Measurements from ENCODE around the gene PARVB. TPM values are rescaled to one million over a fixed set of nuclear protein-coding genes. Genes with fewer than 3 reads are reported as not detected.

The PARVB gene
- total RNA-seq, 2 donors from 2014 or later = 7.3 to 9.2 TPM

DNA sequence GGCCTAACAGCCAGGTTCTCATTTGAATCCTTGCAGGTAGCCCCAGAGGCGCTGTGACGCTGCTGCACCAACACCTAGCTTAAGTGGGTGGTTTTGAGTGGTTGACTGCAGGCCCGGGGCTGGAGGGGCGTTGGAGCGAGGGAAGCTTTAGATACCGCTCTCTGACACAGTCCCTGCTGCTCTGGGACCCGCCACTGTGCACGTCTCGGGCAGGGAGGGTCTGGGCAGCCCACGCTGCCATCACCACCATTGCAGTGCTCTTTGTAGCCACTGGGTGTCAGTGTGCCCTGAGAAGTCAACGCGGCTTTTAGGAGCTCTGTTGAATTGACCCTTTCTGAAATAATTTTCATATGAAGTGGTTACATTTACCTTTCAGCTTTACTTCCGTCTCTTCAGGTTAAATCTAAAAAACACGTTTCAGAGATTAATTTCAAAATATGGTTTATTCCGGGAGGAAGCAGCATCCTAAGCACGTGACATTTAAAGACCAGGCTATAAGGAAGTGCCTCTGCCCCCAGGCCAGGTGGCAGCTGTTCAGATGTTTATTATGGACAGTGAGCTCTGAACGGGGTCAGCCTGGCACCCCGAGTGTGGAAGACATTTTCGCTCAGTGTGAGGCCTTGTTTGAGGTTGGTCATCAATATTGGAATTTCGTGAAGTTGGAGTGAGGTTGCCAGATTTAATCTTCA is 30.9 kb upstream of the PARVB start:
- no peak for TF ChIP-seq POLR2A (IDR thresholded peaks at IDR 0.05)
- TF ChIP-seq, protein P1, sequence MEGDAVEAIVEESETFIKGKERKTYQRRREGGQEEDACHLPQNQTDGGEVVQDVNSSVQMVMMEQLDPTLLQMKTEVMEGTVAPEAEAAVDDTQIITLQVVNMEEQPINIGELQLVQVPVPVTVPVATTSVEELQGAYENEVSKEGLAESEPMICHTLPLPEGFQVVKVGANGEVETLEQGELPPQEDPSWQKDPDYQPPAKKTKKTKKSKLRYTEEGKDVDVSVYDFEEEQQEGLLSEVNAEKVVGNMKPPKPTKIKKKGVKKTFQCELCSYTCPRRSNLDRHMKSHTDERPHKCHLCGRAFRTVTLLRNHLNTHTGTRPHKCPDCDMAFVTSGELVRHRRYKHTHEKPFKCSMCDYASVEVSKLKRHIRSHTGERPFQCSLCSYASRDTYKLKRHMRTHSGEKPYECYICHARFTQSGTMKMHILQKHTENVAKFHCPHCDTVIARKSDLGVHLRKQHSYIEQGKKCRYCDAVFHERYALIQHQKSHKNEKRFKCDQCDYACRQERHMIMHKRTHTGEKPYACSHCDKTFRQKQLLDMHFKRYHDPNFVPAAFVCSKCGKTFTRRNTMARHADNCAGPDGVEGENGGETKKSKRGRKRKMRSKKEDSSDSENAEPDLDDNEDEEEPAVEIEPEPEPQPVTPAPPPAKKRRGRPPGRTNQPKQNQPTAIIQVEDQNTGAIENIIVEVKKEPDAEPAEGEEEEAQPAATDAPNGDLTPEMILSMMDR (IDR thresholded peaks at IDR 0.05) = peak; percentile 65 to 94 (median 76)
- Histone ChIP-seq H3K4me1 (no peaks in the 10 kb centered on the region), H3K27ac (no peak overlapping the region), H3K27me3 (no peaks in the 10 kb centered on the region), H3K9me3 (no peaks in the 10 kb centered on the region), H3K4me3 (no peak overlapping the region), H3K36me3 (replicated peaks in 1 of 2; ENCODE audit: insufficient read depth in 1 of 2, low read depth in 2 of 2) (peaks cover 0 to 16% of the 10 kb centered on the region in 2 donors)
- DNase-seq = peak; percentile 26 to 62 (median 42)
- intact Hi-C loops (cut with DNase I) = loop anchor here (5.0 kb wide), 1 partner anchor 634 kb away; no protein-coding TSS in a partner anchor
- ATAC-seq = peak; percentile 58
- WGBS, 2 donors = 40 to 46% methylated on average over 19 to 20 of the region's 20 CpGs

DNA sequence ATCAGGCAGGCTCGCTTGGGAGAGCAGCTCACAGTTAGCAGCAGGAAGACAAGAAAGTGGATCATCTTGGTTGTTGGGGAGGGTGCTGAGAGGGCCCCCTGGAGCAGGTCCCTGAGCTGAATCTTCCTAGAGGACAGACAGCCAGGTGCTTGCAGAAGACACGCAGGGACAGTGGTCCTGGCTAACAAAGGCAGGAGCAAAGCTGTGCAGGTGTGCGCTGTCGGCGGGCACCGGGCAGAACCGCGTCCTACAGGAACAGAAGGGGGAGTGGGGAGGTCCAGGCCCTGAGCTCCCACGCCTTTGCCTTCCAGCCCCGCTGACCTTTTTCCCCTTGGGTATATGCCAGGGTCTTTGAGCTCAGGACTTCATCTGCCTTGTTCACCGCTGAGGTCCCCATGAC is 30.1 kb upstream of the PARVB start:
- intact Hi-C loops (cut with DNase I) = loop anchor here (5.0 kb wide), 1 partner anchor 633 kb away; no protein-coding TSS in a partner anchor
- no peaks in the 10 kb centered on the region for H3K9me3 ChIP-seq
- TF ChIP-seq POLR2A (IDR thresholded peaks at IDR 0.05) = no peak
- TF ChIP-seq, protein P1 (IDR thresholded peaks at IDR 0.05) = no peak
- no peak overlapping the region for H3K4me3 ChIP-seq
- peaks cover 0 to 16% of the 10 kb centered on the region in 2 donors for H3K36me3 ChIP-seq (replicated peaks in 1 of 2; ENCODE audit: insufficient read depth in 1 of 2, low read depth in 2 of 2)
- WGBS, 2 donors = 74 to 90% methylated on average over 3 to 11 of the region's 11 CpGs
- DNase-seq (no peak), ATAC-seq (no peak)
- H3K4me1 ChIP-seq = no peaks in the 10 kb centered on the region
- H3K27me3 ChIP-seq = no peaks in the 10 kb centered on the region
- H3K27ac ChIP-seq = no peak overlapping the region

DNA sequence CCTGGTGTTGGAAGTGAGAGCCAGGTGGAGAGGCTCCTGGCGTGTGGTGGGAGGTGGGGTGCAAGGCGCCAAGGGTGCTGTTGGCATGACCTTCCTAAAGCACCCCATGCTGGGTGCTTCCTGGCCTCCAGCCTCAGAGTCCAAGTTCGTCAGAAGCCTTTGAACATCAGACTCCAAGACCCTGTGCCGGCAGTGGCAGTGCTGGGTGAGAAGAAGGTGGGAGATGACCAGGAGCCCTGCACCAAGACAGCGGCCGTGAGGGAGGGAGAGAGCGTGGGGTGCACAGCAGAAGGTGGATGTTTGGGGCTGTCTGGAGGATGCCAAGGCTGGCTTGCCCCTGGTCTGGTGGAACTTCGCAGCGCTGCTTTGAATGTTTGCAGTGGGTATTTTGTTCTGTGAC is 29.7 kb upstream of the PARVB start:
- no peaks in the 10 kb centered on the region for H3K27me3 ChIP-seq
- no peak overlapping the region for H3K27ac ChIP-seq
- WGBS, 2 donors = 86 to 91% methylated on average over 7 to 9 of the region's 9 CpGs
- no peak overlapping the region for H3K4me3 ChIP-seq
- H3K9me3 ChIP-seq = no peaks in the 10 kb centered on the region
- TF ChIP-seq POLR2A (IDR thresholded peaks at IDR 0.05) = no peak
- TF ChIP-seq, protein P1 (IDR thresholded peaks at IDR 0.05) = no peak
- peaks cover 0 to 15% of the 10 kb centered on the region in 2 donors for H3K36me3 ChIP-seq (replicated peaks in 1 of 2; ENCODE audit: insufficient read depth in 1 of 2, low read depth in 2 of 2)
- no peaks in the 10 kb centered on the region for H3K4me1 ChIP-seq
- DNase-seq (no peak), ATAC-seq (no peak)
- intact Hi-C loops (cut with DNase I) = loop anchor here (5.0 kb wide), 1 partner anchor 633 kb away; no protein-coding TSS in a partner anchor

DNA sequence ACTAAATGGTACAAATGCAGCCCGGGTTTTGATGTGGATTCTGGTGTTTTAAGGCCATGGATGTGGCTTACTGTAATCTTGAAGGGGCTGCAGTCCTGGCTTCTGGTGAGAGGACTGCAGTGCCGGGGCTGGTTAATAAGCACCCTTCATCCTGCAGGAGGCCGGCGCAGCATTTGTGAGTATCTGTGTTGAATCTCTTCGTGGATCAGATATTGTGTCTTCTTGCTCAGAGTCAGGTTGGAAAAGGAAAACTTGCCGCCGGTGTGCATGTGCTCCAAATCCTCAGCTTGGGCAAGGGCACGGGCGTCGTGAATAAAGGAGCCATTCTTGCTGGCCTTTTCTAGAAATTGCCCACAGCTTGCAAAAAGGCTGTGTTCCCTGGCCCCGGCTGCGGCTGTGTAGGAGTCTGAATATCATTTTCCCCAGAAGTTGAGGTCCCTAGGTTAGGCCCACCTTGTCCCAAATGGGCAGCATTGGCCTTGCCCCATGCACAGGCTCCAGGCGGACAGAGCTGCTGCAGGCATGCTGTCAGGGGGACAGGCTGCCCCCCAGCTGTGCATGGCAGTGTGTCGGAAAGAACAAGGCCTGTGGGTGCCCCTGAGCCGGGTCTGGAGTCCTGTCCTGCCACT is 28.9 kb upstream of the PARVB start:
- Histone ChIP-seq H3K4me3 (no peak overlapping the region), H3K36me3 (replicated peaks in 1 of 2; ENCODE audit: insufficient read depth in 1 of 2, low read depth in 2 of 2) (peaks cover 0 to 15% of the 10 kb centered on the region in 2 donors), H3K4me1 (no peaks in the 10 kb centered on the region), H3K27ac (no peak overlapping the region), H3K9me3 (no peaks in the 10 kb centered on the region), H3K27me3 (no peaks in the 10 kb centered on the region)
- TF ChIP-seq, protein P1 (IDR thresholded peaks at IDR 0.05) = no peak
- no peak for TF ChIP-seq POLR2A (IDR thresholded peaks at IDR 0.05)
- no peak for DNase-seq
- no peak for ATAC-seq
- intact Hi-C loops (cut with DNase I) = no loop called here
- 92 to 94% methylated on average over 10 to 15 of the region's 15 CpGs for WGBS, 2 donors

Measured in body of pancreas (tissue), 4 donors.